ENCODE measurements around the gene KLF15.

DNA sequence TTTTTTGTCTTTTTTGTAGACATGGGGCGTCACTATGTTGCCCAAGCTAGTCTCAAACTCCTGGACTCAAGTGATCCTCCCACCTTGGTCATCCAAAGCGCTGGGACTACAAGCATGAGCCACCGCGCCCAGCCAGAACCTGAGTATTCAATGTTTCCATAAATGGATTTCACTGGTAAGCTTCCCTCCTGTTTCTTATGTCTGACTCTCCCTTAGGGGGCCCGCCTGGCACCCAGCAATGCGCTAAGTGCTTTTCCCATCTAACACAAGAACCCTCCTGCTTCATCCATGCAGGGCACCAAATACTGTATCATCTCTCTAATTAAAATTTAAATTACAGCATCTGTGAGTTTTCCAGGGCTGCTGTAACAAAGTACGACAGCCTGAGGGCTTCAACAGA, 44.9 kb downstream of the KLF15 start:
- TF ChIP-seq CTCF (conservative IDR thresholded peaks at IDR 0.05; ENCODE audit: low read depth, low read length): no peak
- no peak for TF ChIP-seq EZH2 (IDR thresholded peaks at IDR 0.05; ENCODE audit: borderline replicate concordance, low read depth, low read length, poor library complexity, severe bottlenecking)

All from A673 (cell line).